Dendritic cell treated with granulocyte-macrophage colony-stimulating factor and Interleukin-4, amounts not matched to agents 40 ng/mL and 50 ng/mL, for 4 days (primary cell): Measurements from ENCODE around the gene CTPS2.
"Not testable (repeated sequence)": the region's sequence is repeated elsewhere in the genome, so short reads cannot be mapped to it uniquely, and the experiment has no call there.

Experiments used
- H3K27ac Mint-ChIP-seq: one replicate; pipeline ENCODE4 v1.8.0; 2022; ENCODE audit warnings: mild to moderate bottlenecking, mixed read lengths
- H3K27me3 Mint-ChIP-seq: one replicate; pipeline ENCODE4 v1.8.0; 2022; ENCODE audit warnings: mild to moderate bottlenecking, mixed read lengths
- H3K36me3 Mint-ChIP-seq: one replicate; pipeline ENCODE4 v1.8.0; 2022; ENCODE audit warnings: low read depth, mixed read lengths
- H3K4me1 Mint-ChIP-seq: one replicate; pipeline ENCODE4 v1.8.0; 2022; ENCODE audit warnings: low read depth, mixed read lengths
- H3K4me3 Mint-ChIP-seq: one replicate; pipeline ENCODE4 v1.8.0; 2022; ENCODE audit warnings: mild to moderate bottlenecking, moderate library complexity, mixed read lengths
- H3K9me3 Mint-ChIP-seq: one replicate; pipeline ENCODE4 v1.8.0; 2022; ENCODE audit warnings: mixed read lengths
- intact Hi-C: fragments of 100-400 bp; cut with micrococcal nuclease; formaldehyde crosslinking; loops from one replicate; pipeline ENCODE4 v1.15.0; 2022

The CTPS2 gene

GRCh38 chrX:16712548-16713155 lies at the start of gene CTPS2:
Gene CTPS2, minus strand, starts transcription at chrX:16712669. Its CDS starts 9,767 bp downstream, at chrX:16702902.
- Mint-ChIP-seq H3K4me3 (peak within 1 kb of the TSS; percentile 83), H3K27me3 (no peaks in the 10 kb centered on the region), H3K27ac (peak within 1 kb of the TSS; percentile 77), H3K4me1 (peaks cover 8% of the 10 kb centered on the region), H3K36me3 (peaks cover 13% of the 10 kb centered on the region), H3K9me3 (no peaks in the 10 kb centered on the region)
- intact Hi-C loops = loop anchor here (10.0 kb wide), 1 partner anchor 1712 kb away; the partner anchor contains the start of gene CDKL5

DNA sequence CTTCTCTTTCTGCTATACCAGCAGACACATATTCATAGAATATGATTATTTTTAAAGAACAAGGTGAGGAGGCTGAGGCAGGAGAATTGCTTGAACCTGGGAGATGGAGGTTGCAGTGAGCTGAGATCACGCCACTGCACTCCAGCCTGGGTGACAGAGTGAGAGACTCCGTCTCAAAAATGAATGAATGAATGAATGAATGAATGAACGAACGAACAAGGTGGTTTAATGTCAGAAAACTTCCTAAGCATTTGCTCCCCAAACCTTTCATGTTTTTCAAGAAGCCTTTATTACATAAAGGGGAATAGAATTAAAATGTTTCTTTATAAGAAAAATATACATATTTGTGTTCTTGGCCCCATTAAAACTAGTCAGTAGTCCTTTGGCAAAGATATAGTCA lies 49.0 kb upstream of the CTPS2 start:
- peaks cover 35% of the 10 kb centered on the region for H3K36me3 Mint-ChIP-seq

GRCh38 chrX:16756724-16757123 lies 44.3 kb upstream of the CTPS2 start:
- Mint-ChIP-seq H3K9me3 (no peaks in the 10 kb centered on the region), H3K36me3 (peaks cover 76% of the 10 kb centered on the region), H3K27ac (no peak overlapping the region), H3K4me1 (no peaks in the 10 kb centered on the region), H3K27me3 (no peaks in the 10 kb centered on the region), H3K4me3 (no peak overlapping the region)
- intact Hi-C loops = no loop called here

More for the DNA sequence above, 49.0 kb upstream of the CTPS2 start:
- intact Hi-C loops, H3K9me3 Mint-ChIP-seq, H3K4me1 Mint-ChIP-seq, H3K4me3 Mint-ChIP-seq, H3K27me3 Mint-ChIP-seq, H3K27ac Mint-ChIP-seq: not testable (repeated sequence)

DNA sequence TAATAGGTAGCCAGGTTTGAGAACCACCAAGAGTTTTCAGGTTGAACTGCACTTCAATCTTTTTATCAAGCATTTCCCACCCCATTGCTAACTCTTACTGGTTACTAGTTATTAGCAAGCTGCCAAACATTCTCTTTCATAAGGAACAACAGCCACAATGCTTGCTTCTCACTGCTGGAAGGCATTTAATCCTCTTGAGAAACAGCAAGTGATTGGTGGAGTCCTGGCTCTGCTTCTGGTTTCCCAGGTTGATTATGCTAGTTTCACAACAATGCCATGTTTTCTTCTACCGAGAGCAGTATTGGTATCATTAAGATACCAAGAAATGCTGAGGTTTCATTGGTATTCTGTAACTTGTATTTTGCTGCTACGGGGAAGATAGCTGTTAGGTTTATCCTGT lies 41.5 kb upstream of the CTPS2 start:
- intact Hi-C loops = no loop called here
- no peak overlapping the region for H3K27ac Mint-ChIP-seq
- no peak overlapping the region for H3K4me3 Mint-ChIP-seq
- H3K27me3 Mint-ChIP-seq = no peaks in the 10 kb centered on the region
- H3K36me3 Mint-ChIP-seq = peaks cover 85% of the 10 kb centered on the region
- H3K4me1 Mint-ChIP-seq = no peaks in the 10 kb centered on the region
- H3K9me3 Mint-ChIP-seq = no peaks in the 10 kb centered on the region

- intact Hi-C loops = no loop called here
- Mint-ChIP-seq H3K9me3 (no peaks in the 10 kb centered on the region), H3K4me3 (no peak overlapping the region), H3K4me1 (no peaks in the 10 kb centered on the region), H3K27ac (no peak overlapping the region), H3K27me3 (no peaks in the 10 kb centered on the region), H3K36me3 (peaks cover 77% of the 10 kb centered on the region)
Observed at GRCh38 chrX:16750136-16750535, 37.7 kb upstream of the CTPS2 start.

DNA sequence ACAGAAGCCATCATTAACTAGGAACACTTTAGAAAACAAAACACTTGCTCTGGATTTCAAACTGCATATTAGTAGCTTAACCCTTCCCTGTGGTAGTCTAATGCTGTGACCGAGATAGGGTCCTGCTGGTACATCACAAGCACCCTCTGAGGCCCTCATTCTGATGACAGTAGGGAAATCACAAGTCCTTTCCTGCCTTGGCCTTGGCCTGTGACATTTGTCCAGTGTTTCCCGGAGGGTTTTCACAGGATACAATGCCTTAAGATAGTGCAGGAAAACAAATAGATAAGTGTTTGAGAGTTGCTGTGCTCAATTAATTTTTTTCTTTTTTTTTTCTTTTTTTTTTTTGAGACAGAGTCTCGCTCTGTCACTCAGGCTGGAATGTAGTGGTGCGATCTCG lies 36.0 kb upstream of the CTPS2 start:
- Mint-ChIP-seq H3K36me3 (peaks cover 77% of the 10 kb centered on the region), H3K9me3 (no peaks in the 10 kb centered on the region), H3K27me3 (no peaks in the 10 kb centered on the region), H3K27ac (no peak overlapping the region), H3K4me3 (no peak overlapping the region), H3K4me1 (no peaks in the 10 kb centered on the region)
- intact Hi-C loops = no loop called here

DNA sequence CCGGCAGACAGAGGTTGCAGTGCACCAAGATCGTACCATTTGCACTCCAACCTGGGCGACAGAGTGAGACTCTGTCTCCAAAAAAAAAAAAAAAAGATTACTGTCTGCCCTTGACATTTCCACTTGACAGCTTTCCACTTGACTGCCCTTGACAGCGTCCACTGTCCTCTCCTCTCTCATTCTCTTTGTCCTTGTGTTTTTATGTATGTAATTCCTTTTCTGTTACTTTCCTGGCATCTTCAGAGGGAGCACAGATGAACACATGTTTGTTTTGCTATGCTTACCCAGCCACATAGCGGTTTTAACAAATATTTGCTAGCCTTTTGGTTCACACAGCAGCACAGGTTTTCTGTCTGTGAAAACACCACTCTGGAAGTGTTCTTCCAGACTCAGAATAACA lies 33.2 kb upstream of the CTPS2 start:
- H3K4me3 Mint-ChIP-seq = no peak overlapping the region
- H3K27me3 Mint-ChIP-seq = no peaks in the 10 kb centered on the region
- no peaks in the 10 kb centered on the region for H3K9me3 Mint-ChIP-seq
- intact Hi-C loops = no loop called here
- H3K36me3 Mint-ChIP-seq = peaks cover 79% of the 10 kb centered on the region
- no peak overlapping the region for H3K27ac Mint-ChIP-seq
- no peaks in the 10 kb centered on the region for H3K4me1 Mint-ChIP-seq

GRCh38 chrX:16745102-16745501 lies 32.6 kb upstream of the CTPS2 start:
- intact Hi-C loops = no loop called here
- H3K4me1 Mint-ChIP-seq = no peaks in the 10 kb centered on the region
- H3K27me3 Mint-ChIP-seq = no peaks in the 10 kb centered on the region
- H3K4me3 Mint-ChIP-seq = no peak overlapping the region
- H3K36me3 Mint-ChIP-seq = peaks cover 79% of the 10 kb centered on the region
- H3K27ac Mint-ChIP-seq = no peak overlapping the region
- H3K9me3 Mint-ChIP-seq = no peaks in the 10 kb centered on the region

- Mint-ChIP-seq H3K4me1 (no peaks in the 10 kb centered on the region), H3K27me3 (no peaks in the 10 kb centered on the region), H3K27ac (no peak overlapping the region), H3K36me3 (peaks cover 86% of the 10 kb centered on the region), H3K4me3 (no peak overlapping the region), H3K9me3 (no peaks in the 10 kb centered on the region)
- intact Hi-C loops = no loop called here
Observed at GRCh38 chrX:16743604-16744325, 31.3 kb upstream of the CTPS2 start.

DNA sequence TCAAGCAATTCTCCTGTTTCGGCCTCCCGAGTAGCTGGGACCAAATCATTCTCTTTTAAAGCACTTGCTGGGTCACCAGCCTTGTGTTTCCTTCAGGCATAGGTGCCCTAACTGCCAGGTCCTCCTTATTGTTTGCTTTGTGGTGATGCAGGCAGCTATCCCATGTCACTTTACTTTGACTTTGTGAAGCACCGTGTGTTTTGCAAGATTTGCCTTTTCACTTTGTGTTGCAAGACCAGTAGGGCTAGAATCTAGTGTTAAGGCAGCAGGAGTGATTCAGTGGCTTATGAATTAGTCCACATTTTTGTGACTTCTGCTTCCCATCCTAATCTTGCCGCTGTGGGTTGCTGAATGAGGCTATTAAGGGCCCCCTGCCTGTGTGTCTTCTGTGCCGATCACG lies 27.1 kb upstream of the CTPS2 start:
- Mint-ChIP-seq H3K36me3 (peaks cover 90% of the 10 kb centered on the region), H3K27me3 (no peaks in the 10 kb centered on the region), H3K4me3 (no peak overlapping the region), H3K4me1 (no peaks in the 10 kb centered on the region), H3K27ac (no peak overlapping the region), H3K9me3 (no peaks in the 10 kb centered on the region)
- intact Hi-C loops = no loop called here

DNA sequence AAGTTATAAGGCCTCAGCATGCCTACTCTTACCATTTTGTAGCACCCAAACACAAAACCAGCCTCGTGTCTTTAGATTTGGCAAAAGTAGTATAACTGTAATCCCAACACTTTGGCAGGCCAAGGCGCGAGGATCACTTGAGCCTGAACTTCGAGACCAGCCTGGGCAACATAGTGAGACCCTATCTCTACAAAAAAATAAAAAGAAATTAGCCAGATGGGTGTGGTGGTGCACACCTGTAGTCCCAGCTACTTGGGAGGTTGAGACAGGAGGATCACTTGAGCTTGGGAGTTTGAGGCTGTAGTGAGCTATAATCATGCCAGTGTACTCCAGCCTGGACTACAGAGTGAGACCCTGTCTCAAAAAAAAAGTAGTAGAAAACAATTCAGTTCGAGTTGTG lies 24.6 kb upstream of the CTPS2 start:
- H3K27me3 Mint-ChIP-seq = no peaks in the 10 kb centered on the region
- no peaks in the 10 kb centered on the region for H3K9me3 Mint-ChIP-seq
- no peak overlapping the region for H3K27ac Mint-ChIP-seq
- intact Hi-C loops = no loop called here
- H3K4me3 Mint-ChIP-seq = no peak overlapping the region
- peaks cover 70% of the 10 kb centered on the region for H3K36me3 Mint-ChIP-seq
- H3K4me1 Mint-ChIP-seq = peaks cover 6% of the 10 kb centered on the region

- intact Hi-C loops = no loop called here
- Mint-ChIP-seq H3K36me3 (peaks cover 34% of the 10 kb centered on the region), H3K9me3 (no peaks in the 10 kb centered on the region), H3K4me1 (peaks cover 6% of the 10 kb centered on the region), H3K4me3 (no peak overlapping the region), H3K27me3 (no peaks in the 10 kb centered on the region), H3K27ac (no peak overlapping the region)
Observed at GRCh38 chrX:16733013-16733412, 20.5 kb upstream of the CTPS2 start.

GRCh38 chrX:16730450-16730849 lies 18.0 kb upstream of the CTPS2 start:
- H3K9me3 Mint-ChIP-seq = no peaks in the 10 kb centered on the region
- H3K4me1 Mint-ChIP-seq = peaks cover 9% of the 10 kb centered on the region
- H3K27ac Mint-ChIP-seq = no peak overlapping the region
- intact Hi-C loops = no loop called here
- H3K4me3 Mint-ChIP-seq = no peak overlapping the region
- H3K36me3 Mint-ChIP-seq = peaks cover 9% of the 10 kb centered on the region
- H3K27me3 Mint-ChIP-seq = no peaks in the 10 kb centered on the region

DNA sequence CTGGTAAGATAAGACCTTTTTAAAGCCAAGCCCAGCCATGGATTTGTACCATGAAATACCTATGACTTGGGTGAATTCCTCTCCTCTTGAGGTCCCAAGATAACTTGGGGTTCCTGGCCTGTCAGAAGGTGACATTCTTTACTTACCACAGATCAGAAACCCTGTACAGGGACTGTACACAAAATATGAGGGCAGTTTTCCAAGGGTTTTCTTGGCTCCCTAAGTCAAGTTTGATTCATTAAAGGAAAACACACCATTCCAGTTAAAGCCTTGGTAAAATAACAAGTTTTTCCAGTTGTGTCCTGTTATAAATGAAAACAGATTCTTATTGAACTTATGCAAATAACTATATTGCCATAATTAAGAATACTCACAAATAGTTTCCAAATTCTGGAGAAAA lies 15.2 kb upstream of the CTPS2 start:
- peaks cover 13% of the 10 kb centered on the region for H3K4me1 Mint-ChIP-seq
- H3K27ac Mint-ChIP-seq = no peak overlapping the region
- no peaks in the 10 kb centered on the region for H3K9me3 Mint-ChIP-seq
- peaks cover 6% of the 10 kb centered on the region for H3K36me3 Mint-ChIP-seq
- intact Hi-C loops = loop anchor here (10.0 kb wide), 1 partner anchor 57 kb away; the partner anchor contains the start of gene TXLNG
- H3K27me3 Mint-ChIP-seq = no peaks in the 10 kb centered on the region
- no peak overlapping the region for H3K4me3 Mint-ChIP-seq
